ENCODE data around the gene MTHFSD. TPM values are rescaled to one million over a fixed set of nuclear protein-coding genes. Genes with fewer than 3 reads are reported as not detected.

Gene MTHFSD
- total and polyA plus RNA-seq, 2 donors (not counting 3 experiments of a cell fraction or from before 2014, with no cell fraction given): 16.7 to 21.1 TPM

GRCh38 chr16:86576591-86577313 lies 21.7 kb upstream of the MTHFSD start:
- H2AFZ ChIP-seq (ENCODE audit: low read depth, low read length): no peak overlapping the region
- TF ChIP-seq EZH2 (IDR thresholded peaks at IDR 0.05; ENCODE audit: borderline replicate concordance, low read depth, low read length, severe bottlenecking) (no peak), FOS (IDR thresholded peaks at IDR 0.05; ENCODE audit: borderline replicate concordance, insufficient read depth, low read length) (no peak), POLR2A (IDR thresholded peaks at IDR 0.05; ENCODE audit: low read depth, low read length) (no peak), MYC (IDR thresholded peaks at IDR 0.05; ENCODE audit: low read depth, low read length) (no peak), GATA2 (IDR thresholded peaks at IDR 0.05; ENCODE audit: insufficient read depth, insufficient read length, low read depth, low read length) (no peak), MAX (IDR thresholded peaks at IDR 0.05; ENCODE audit: insufficient read depth, insufficient read length) (no peak), CTCF (IDR thresholded peaks at IDR 0.05; ENCODE audit: extremely low read depth in 1 of 2, insufficient read depth in 1 of 2, low read depth in 1 of 2, low read length in 2 of 2) (no peak), POLR2AphosphoS5 (IDR thresholded peaks at IDR 0.05; ENCODE audit: insufficient read depth, low read depth, low read length) (no peak), JUN (IDR thresholded peaks at IDR 0.05; ENCODE audit: borderline replicate concordance, insufficient read depth, insufficient read length, low read depth) (no peak)
- H3K9me3 ChIP-seq (replicated peaks; ENCODE audit: control insufficient read depth, insufficient read depth, low read length): no peaks in the 10 kb centered on the region
- FAIRE-seq (peak; percentile 56), DNase-seq (ENCODE audit: low read depth, low spot score) (no peak)
- intact Hi-C loops (cut with micrococcal nuclease): loop anchor here (1.0 kb wide), 1 partner anchor 104 kb away; no protein-coding TSS in a partner anchor
- H3K79me2 ChIP-seq (ENCODE audit: control insufficient read depth, insufficient read depth, low read length): peaks cover 58% of the 10 kb centered on the region
- dilution Hi-C loops (cut with MboI; ENCODE audit: extremely low pct_ligation_motif_present, low sequenced_read_pairs): no loop called here
- CTCF ChIA-PET: interaction anchor here (0.5 to 3.1 kb wide), 31 partner anchors 8 to 702 kb away, joined by 3 to 36 read pairs (median 4); no protein-coding TSS in a partner anchor
- no peaks in the 10 kb centered on the region for H4K20me1 ChIP-seq (replicated peaks; ENCODE audit: control insufficient read depth, extremely low read depth, insufficient read depth, low read length)
- no peaks in the 10 kb centered on the region for H3K27me3 ChIP-seq (ENCODE audit: control insufficient read depth in 2 of 2, insufficient read depth in 2 of 2, low read length in 2 of 2)
- peak overlapping the region; percentile 33 to 67 (median 62) for H3K4me3 ChIP-seq (replicated peaks in 1 of 3; ENCODE audit: insufficient read depth in 1 of 3, low read depth in 1 of 3, low read length in 3 of 3)
- BruUV-seq (replicated peaks): TSS peak; percentile 36
- H3K4me1 ChIP-seq (ENCODE audit: control insufficient read depth, extremely low read depth, insufficient read depth, low read length): peaks cover 49% of the 10 kb centered on the region
- peak overlapping the region; percentile 82 for H3K9ac ChIP-seq (replicated peaks; ENCODE audit: extremely low read depth, insufficient read depth, low read length)
- peaks cover 0 to 8% of the 10 kb centered on the region in 2 experiments for H3K36me3 ChIP-seq (ENCODE audit: control insufficient read depth in 2 of 2, extremely low read depth in 1 of 2, insufficient read depth in 2 of 2, low read length in 2 of 2)
- peak overlapping the region; percentile 82 for H3K27ac ChIP-seq (ENCODE audit: insufficient read depth, low read depth, low read length)
- H3K4me2 ChIP-seq (ENCODE audit: insufficient read depth, low read length): peak overlapping the region; percentile 84
- POLR2A ChIA-PET: interaction anchor here (0.7 to 1.3 kb wide), 9 partner anchors 9 to 441 kb away, joined by 3 to 8 read pairs (median 3); no protein-coding TSS in a partner anchor
- H3K9me1 ChIP-seq (replicated peaks; ENCODE audit: control insufficient read depth, extremely low read depth, insufficient read depth, low read length): no peaks in the 10 kb centered on the region
